GM21619 (cell line): ENCODE results near the gene CALCOCO1.
"Not testable (repeated sequence)": the region's sequence is repeated elsewhere in the genome, so short reads cannot be mapped to it uniquely, and the experiment has no call there.

ENCODE experiments used
- ATAC-seq: cut with Tn5 transposase; IDR thresholded peaks from one replicate; pipeline ENCODE4 v1.9.1; 2021; ENCODE audit not compliant: unreplicated experiment

Gene CALCOCO1

DNA sequence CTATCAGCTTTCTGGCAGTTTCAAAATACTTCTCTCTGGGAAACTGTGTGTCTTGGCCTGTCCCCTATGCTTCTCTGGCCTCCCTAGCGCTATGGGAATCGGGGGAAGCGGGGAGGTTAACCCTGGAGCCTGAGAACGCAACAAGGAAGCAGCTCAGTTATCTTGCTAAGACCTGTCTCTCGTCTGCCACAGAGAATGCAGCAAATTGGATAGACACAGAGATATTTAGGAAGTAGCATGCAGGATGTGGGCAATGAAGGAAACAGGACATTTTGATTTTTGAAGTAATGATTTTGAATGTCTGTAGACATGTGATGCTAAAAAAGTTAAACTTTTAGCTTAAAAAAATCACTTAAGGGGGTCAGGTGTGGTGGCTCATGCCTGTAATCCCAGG, 6.6 kb upstream of the CALCOCO1 start:
- no peak for ATAC-seq

DNA sequence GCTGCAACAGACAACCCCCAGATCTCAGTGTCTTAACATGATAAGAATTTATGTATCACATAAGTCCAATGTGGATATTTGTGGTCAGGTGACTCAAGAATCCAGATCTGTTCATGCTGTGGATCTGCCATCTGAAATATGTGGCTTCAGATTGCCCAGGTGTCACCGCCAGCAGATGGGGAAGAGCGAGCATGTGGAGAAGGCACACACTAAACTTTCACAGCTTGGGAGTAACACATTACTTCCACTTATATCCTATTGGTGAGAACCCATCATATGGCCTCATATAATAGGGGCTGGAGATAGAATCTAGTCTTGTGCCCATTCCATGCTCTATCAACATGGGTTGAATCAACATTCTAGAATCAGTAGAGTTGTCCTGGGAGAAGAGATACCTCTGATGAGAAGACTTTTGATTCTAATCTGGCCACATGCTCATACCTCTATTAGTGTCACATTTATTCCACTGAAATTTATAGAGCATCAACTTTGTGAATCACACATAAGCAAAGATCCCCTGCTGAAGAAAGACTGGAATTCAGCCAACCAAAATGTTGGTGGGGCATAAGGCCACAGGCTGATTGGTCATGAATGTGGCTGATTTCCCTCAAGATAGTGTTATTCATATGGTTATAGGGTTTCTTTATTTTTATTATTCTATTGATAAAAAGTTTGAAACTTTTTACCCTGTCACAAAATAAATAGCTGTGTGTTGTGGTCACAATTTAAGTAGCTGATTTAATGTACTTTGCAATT, 6.0 kb upstream of the CALCOCO1 start:
- no peak for ATAC-seq

- ATAC-seq = no peak
Observed at GRCh38 chr12:53729644-53730043, 2.4 kb upstream of the CALCOCO1 start.

DNA sequence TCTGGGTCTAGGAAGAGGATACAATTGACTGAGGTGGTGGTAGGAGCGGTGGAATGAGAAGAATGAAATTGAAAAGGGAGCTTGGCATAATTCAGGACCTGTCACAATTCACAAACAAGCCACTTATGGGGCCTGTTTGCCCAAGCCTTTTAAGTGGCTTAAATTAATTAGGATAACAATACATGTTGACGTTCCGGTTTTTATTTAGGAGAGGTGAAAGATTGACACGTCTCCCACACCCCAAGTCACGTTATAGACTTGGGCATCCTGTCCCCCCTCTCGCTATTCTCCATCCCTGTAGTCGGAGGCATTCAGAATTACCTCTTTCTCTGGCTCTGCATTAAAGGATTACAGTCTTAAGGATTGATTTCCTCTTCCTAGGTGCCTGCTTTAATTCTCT, 954 bp upstream of the CALCOCO1 start:
- ATAC-seq = no peak

- peak; percentile 1 for ATAC-seq
Observed at GRCh38 chr12:53726946-53727309, 324 bp downstream of the CALCOCO1 start.

DNA sequence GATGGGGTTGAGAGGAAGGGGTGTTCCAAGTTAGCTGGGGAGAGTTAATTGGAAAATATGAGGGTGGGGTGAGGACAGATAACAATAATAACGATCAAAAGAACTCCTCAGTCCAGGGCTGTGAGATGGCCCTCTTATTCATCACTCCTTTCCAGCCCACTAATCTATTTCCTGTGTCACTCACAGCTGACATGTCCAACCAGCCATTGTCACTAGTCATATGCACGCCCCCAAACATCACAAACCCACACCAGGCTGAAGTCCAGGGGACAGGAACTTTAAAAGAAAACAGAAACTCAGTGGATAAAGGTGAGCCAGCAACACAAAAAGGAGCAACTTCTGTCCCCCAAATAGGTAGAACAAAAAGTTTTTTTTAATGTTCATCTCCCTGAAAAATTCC, 911 bp downstream of the CALCOCO1 start:
- no peak for ATAC-seq

DNA sequence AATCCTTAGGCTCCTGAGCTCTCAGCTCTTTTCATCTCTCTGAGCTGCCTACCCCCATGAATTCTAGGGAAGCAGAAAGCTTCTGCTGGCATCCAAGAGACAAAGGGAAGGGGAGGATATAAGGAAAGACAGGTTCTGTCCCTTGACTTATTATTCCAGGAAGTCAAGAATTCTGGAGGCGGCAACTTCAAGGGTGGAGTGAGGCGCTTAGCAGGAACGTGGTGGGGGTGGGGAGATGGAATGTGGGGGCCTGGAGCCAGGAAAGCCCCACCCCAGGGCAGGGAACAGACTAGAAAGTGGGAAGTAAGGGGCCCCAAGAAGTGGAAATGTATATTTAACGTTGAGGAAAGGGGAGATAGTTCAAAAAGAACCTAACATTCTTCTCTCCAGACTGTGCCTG, 1.4 kb downstream of the CALCOCO1 start:
- ATAC-seq = no peak

DNA sequence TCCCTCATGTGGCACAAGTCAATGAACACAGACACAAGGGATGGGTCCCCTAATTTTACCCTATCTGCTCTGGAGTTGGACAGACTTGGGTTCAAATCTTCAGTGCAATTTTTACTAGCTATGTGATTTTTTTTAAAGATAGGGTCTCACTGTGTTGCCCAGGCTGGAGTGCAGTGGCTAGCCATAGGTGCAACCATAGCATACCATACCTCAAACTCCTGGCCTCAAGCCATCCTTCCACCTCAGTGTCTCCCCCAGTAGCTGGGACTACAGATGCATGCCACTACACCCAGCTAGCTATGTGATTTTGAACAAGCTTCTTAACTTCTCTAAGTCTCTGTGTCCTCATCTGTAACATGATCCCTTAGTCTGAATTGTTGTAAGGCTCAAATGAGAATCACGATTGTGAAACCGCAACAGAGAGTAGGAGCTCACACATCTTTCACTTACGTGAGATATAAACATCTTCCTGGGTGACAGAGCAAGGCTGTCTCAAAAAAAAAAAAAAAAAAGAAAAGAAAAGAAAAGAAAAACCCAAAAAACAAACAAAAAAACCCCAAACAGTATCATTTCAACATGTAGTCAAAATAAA, 4.7 kb downstream of the CALCOCO1 start:
- ATAC-seq = no peak

- ATAC-seq = no peak
Observed at GRCh38 chr12:53720946-53721345, 6.3 kb downstream of the CALCOCO1 start.

DNA sequence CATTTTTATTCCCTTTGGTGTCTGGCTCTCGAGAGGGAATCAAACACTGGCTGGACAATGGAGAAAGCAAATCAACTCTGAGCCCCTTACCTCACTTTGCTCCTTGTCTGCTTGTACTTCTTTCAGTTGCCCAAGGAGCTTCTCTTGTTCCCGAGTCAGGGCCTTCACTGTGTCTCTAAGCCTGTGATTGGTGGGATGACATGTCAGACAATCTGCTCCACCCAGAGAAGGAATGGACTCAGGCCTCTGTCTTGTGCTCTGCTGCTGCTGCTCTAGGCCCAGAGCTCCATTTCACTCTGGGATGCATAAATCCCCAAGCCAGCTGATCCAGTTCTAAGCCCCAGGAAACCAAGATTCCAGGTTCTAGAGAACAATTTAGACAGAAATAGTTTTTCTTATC, 7.6 kb downstream of the CALCOCO1 start:
- no peak for ATAC-seq

GRCh38 chr12:53718567-53718966, 8.7 kb downstream of the CALCOCO1 start:
- ATAC-seq = not testable (repeated sequence)

- no peak for ATAC-seq
Observed at GRCh38 chr12:53717319-53717718, 9.9 kb downstream of the CALCOCO1 start.

DNA sequence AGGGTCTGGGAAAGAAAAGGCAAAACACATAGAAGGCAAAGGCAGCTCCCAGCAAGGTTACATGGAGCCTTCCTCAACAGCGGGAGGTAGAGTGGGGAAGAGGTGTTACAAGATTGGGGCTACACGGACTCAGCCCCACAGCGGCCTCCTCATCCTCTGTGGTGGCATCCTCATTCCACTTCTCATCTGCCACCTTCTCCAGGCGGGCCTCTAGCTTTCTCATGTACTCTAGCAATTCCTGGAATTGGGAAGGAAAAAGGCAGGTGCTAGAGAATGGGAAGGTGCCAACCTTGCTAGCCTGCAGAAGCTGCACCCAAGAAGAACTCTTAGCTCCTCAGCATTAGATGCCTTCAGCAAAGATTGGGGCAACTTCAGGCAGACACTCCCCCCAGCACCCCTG, 13.2 kb downstream of the CALCOCO1 start:
- ATAC-seq = no peak

- no peak for ATAC-seq
Observed at GRCh38 chr12:53713516-53713915, 13.7 kb downstream of the CALCOCO1 start.

- ATAC-seq = no peak
Observed at GRCh38 chr12:53712059-53712643, 15.1 kb downstream of the CALCOCO1 start.

- no peak for ATAC-seq
Observed at GRCh38 chr12:53710091-53710490, 17.2 kb downstream of the CALCOCO1 start.

DNA sequence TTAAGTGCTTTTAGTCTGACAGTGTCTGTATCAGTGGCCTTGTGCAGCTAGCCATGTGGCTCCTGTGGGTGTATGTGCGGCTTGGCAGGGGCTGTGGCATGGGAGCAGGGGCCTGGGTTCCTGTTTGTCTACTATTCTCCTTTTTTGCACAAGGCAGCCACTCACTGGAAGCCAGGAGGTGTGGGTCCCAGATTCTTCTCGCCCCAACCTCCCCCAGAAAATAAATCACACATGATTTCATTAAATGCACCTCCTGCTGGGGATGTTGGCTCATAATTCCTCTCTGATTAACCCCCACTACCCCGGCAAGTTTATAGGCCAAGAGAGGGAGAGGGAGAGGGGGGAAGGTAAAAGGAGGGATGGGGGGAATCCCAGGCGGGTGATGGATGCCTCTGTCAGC, 17.6 kb downstream of the CALCOCO1 start:
- no peak for ATAC-seq

GRCh38 chr12:53706080-53706479, 21.2 kb downstream of the CALCOCO1 start:
- ATAC-seq = no peak

GRCh38 chr12:53703756-53704155, 23.5 kb downstream of the CALCOCO1 start:
- ATAC-seq = no peak

GRCh38 chr12:53701518-53702264, 25.6 kb downstream of the CALCOCO1 start:
- ATAC-seq = peak; percentile 65

DNA sequence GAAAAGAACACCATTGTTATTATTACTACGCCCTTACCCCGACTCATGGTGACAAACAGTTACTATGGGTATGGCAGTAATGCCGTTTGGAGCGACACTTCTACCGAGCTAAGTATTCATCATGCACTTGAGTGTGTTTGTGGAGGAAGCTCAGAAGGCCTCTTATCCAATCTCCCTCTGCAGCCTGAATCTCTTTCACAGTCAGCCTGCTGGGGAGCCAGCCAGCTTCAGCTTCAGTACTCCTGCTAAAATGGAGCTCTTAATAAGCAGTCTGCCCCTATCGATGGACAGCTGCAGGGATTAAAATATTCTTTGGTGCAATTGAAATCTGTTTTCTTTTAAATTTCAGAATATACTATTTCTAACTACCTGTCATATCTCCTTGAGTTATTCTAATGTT, 26.7 kb downstream of the CALCOCO1 start:
- no peak for ATAC-seq

DNA sequence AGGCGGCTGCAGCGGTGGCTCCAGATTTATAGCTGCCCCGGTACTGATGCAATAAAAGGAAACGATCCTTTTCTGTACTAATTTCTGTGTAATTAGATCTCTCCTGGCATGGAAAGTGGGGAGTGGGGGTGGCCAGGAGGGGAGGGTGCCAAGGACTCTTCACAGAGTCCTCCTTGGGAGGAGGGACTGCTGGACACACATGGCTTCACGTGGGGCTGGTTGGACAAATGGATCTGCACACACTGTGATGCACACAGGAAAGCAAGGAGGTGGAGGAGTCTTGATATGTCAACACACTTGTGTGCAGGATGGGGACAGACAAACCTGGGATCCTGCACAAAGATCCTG, 27.6 kb downstream of the CALCOCO1 start:
- no peak for ATAC-seq
